OCI-LY3 (cell line): ENCODE data around the gene SHISA6.
"Not testable (repeated sequence)": the region's sequence is repeated elsewhere in the genome, so short reads cannot be mapped to it uniquely, and the experiment has no call there.

Experiments used
- H2AFZ ChIP-seq: fragments of 200-600, 300-600 bp; shearing (Covaris generic); 2 replicates; pipeline ENCODE4 v1.6.0; 2014; ENCODE audit warnings: antibody characterized with exemption, low read depth, low read length
- H3K27ac ChIP-seq: fragments of 200-600, 300-600 bp; sonication (generic); 2 replicates; pipeline ENCODE4 v1.5.1; 2014; ENCODE audit warnings: mild to moderate bottlenecking, low read length, moderate library complexity, mixed read lengths
- H3K27me3 ChIP-seq: fragments of 200-600, 300-600 bp; sonication (generic); 2 replicates; pipeline ENCODE4 v1.6.1; 2014; ENCODE audit warnings: low read depth, low read length, mixed read lengths
- H3K36me3 ChIP-seq: fragments of 200-600, 300-600 bp; sonication (generic); replicated peaks from 2 replicates; pipeline ENCODE3; 2014; ENCODE audit warnings: low read depth, low read length, mixed read lengths
- H3K4me1 ChIP-seq: fragments of 300-600, 200-600 bp; sonication (generic); 2 replicates; pipeline ENCODE4 v1.6.1; 2014; ENCODE audit warnings: low read length, mixed read lengths
- H3K4me2 ChIP-seq: fragments of 200-600, 300-600 bp; sonication (generic); 2 replicates; pipeline ENCODE4 v1.6.1; 2014; ENCODE audit warnings: low read length, mixed read lengths
- H3K4me3 ChIP-seq: fragments of 300-600, 200-600 bp; sonication (generic); 2 replicates; pipeline ENCODE4 v1.5.1; 2014; ENCODE audit warnings: antibody characterized with exemption, mild to moderate bottlenecking, low read length, moderate library complexity
- H3K79me2 ChIP-seq: fragments of 300-600, 200-600 bp; shearing (Covaris generic); 2 replicates; pipeline ENCODE4 v1.6.1; 2014; ENCODE audit warnings: mild to moderate bottlenecking, low read length, mixed read lengths
- H3K9ac ChIP-seq: fragments of 300-600, 200-600 bp; shearing (Covaris generic); 2 replicates; pipeline ENCODE4 v1.6.0; 2014; ENCODE audit warnings: mild to moderate bottlenecking, low read length, moderate library complexity
- H3K9me3 ChIP-seq: fragments of 200-600, 300-600 bp; shearing (Covaris generic); 2 replicates; pipeline ENCODE4 v1.6.1; 2014; ENCODE audit warnings: low read length, mixed read lengths; ENCODE audit not compliant: insufficient read depth
- H4K20me1 ChIP-seq: fragments of 200-600, 300-600 bp; sonication (generic); 2 replicates; pipeline ENCODE4 v1.6.1; 2016; ENCODE audit warnings: low read length, mixed read lengths; ENCODE audit not compliant: insufficient read depth
- EZH2phosphoT487 ChIP-seq: fragments of 200-600 bp; shearing (Covaris generic); IDR thresholded peaks from 2 replicates; pipeline ENCODE4 v1.6.1; 2018; ENCODE audit warnings: antibody characterized with exemption, mixed run types, low read depth
- TF ChIP-seq, protein P1 (sequence below): fragments of 200-600, 300-600 bp; sonication (generic); IDR thresholded peaks from 2 replicates; pipeline ENCODE4 v1.5.1; 2014; ENCODE audit warnings: antibody characterized with exemption, low read length, low read depth

The SHISA6 gene

DNA sequence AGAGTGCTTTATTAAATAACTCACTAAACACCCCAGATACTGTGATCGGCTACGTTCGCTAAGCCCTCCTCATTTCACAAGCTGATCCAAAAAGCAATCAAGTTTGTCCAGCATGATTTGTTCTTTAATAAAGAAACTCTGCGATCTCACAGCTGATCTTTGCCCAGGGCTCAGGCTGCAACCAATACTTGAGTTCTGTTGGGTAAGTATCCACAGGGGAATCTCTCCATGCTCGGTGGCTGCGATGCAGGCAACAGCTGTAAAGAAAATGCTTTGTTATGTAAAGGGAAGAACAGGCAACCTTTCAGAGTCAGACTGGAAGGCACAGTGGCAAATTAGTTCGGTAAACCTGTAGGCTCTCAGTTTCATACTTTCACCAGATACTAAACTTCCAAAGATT is 67.5 kb downstream of the SHISA6 start:
- Histone ChIP-seq H3K27ac (no peak overlapping the region), H3K4me3 (no peak overlapping the region)
- no peak for TF ChIP-seq EZH2phosphoT487
- TF ChIP-seq, protein P1, sequence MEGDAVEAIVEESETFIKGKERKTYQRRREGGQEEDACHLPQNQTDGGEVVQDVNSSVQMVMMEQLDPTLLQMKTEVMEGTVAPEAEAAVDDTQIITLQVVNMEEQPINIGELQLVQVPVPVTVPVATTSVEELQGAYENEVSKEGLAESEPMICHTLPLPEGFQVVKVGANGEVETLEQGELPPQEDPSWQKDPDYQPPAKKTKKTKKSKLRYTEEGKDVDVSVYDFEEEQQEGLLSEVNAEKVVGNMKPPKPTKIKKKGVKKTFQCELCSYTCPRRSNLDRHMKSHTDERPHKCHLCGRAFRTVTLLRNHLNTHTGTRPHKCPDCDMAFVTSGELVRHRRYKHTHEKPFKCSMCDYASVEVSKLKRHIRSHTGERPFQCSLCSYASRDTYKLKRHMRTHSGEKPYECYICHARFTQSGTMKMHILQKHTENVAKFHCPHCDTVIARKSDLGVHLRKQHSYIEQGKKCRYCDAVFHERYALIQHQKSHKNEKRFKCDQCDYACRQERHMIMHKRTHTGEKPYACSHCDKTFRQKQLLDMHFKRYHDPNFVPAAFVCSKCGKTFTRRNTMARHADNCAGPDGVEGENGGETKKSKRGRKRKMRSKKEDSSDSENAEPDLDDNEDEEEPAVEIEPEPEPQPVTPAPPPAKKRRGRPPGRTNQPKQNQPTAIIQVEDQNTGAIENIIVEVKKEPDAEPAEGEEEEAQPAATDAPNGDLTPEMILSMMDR, result no peak

DNA sequence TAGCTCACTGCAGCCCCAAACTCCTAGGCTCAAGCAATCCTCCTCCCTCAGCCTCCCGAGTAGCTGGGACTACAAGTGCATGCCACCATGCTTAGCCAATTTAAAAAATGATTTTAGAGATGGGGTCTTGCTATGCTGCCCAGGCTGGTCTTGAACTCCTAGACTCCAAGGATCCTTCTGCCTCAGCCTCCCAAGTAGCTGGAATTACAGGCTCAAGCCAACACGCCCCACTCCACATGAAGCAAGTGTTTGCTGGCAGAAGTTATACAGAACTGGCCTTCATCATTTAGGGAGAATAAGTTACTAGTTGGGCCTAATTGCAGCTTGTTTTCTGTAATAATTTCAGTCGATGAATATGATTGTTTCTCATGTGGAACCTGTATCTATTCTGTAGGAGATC is 68.0 kb downstream of the SHISA6 start:
- no peak overlapping the region for H2AFZ ChIP-seq
- no peaks in the 10 kb centered on the region for H3K9me3 ChIP-seq
- no peaks in the 10 kb centered on the region for H3K79me2 ChIP-seq
- H3K4me2 ChIP-seq, result no peak overlapping the region
- no peak for TF ChIP-seq EZH2phosphoT487
- TF ChIP-seq, protein P1, result no peak
- no peaks in the 10 kb centered on the region for H3K4me1 ChIP-seq
- no peak overlapping the region for H3K4me3 ChIP-seq
- no peaks in the 10 kb centered on the region for H3K36me3 ChIP-seq
- H4K20me1 ChIP-seq, result no peaks in the 10 kb centered on the region
- H3K27me3 ChIP-seq, result no peaks in the 10 kb centered on the region
- H3K27ac ChIP-seq, result no peak overlapping the region
- H3K9ac ChIP-seq, result no peak overlapping the region

More for the DNA sequence above, 67.5 kb downstream of the SHISA6 start:
- no peaks in the 10 kb centered on the region for H3K36me3 ChIP-seq
- no peaks in the 10 kb centered on the region for H3K79me2 ChIP-seq
- no peak overlapping the region for H3K4me2 ChIP-seq
- no peaks in the 10 kb centered on the region for H3K9me3 ChIP-seq
- H3K27me3 ChIP-seq, result no peaks in the 10 kb centered on the region
- H2AFZ ChIP-seq, result no peak overlapping the region
- no peak overlapping the region for H3K9ac ChIP-seq
- H4K20me1 ChIP-seq, result no peaks in the 10 kb centered on the region
- no peaks in the 10 kb centered on the region for H3K4me1 ChIP-seq

DNA sequence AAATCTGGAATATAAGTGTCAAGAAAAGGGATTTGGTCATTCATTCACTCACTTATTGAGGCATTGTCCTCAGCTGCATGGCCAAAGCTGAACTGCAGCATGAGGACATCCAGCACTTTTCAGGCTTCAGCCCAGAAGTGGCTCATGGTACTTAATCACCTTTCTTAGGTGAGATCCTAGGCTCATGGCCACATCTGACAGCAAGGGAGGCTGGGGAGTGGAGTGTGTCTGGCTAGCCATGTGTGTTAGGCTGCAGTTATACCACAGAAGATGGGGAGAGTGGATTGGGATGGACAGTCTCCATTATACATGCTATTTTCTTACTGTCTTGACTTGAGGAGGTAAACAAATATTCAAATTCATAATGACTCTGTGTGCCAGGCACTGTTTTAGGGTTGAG is 68.8 kb downstream of the SHISA6 start:
- no peak overlapping the region for H3K27ac ChIP-seq
- no peak overlapping the region for H3K4me2 ChIP-seq
- H3K27me3 ChIP-seq, result no peaks in the 10 kb centered on the region
- no peak overlapping the region for H3K4me3 ChIP-seq
- no peaks in the 10 kb centered on the region for H3K79me2 ChIP-seq
- H4K20me1 ChIP-seq, result no peaks in the 10 kb centered on the region
- TF ChIP-seq, protein P1, result no peak
- no peak for TF ChIP-seq EZH2phosphoT487
- no peaks in the 10 kb centered on the region for H3K4me1 ChIP-seq
- no peak overlapping the region for H3K9ac ChIP-seq
- H3K36me3 ChIP-seq, result no peaks in the 10 kb centered on the region
- no peak overlapping the region for H2AFZ ChIP-seq
- H3K9me3 ChIP-seq, result no peaks in the 10 kb centered on the region

DNA sequence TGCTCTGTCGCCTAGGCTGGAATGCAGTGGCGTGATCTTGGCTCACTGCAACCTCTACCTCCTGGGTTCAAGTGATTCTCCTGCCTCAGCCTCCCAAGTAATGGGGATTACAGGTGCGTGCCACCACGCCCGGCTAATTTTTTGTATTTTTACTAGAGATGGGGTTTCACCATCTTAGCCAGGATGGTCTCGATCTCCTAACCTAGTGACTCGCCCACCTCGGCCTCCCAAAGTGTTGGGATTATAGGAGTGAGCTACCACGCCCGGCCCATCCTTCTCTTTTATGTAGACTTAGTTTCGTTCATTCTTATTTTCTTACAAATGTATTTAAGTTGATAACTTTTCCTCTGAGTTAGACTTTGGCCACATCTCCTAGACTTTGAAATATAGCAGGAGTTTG is 75.4 kb downstream of the SHISA6 start:
- H4K20me1 ChIP-seq, H3K36me3 ChIP-seq, H3K4me3 ChIP-seq, H2AFZ ChIP-seq, H3K79me2 ChIP-seq, H3K9me3 ChIP-seq, H3K4me2 ChIP-seq, H3K4me1 ChIP-seq, H3K27ac ChIP-seq, H3K9ac ChIP-seq, H3K27me3 ChIP-seq: not testable (repeated sequence)

DNA sequence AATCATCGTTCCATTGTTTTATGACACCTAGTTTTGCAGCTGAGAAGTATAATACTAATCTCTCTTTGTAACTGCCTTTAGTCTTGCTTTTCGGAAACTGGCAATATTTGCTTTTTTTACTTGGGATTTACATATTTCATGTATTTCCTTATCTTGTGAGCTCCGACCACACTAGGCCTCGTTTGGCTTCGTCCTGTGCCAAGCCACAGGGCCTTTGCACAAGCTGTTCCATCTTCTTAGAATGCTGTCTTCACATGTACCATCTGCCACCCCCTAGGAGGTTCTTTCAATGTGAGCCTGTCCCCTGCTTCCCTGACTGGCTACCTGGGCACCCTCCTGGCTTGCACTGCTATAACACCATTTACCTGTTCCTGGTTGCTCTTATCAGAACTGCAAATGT is 77.2 kb downstream of the SHISA6 start:
- Histone ChIP-seq H3K9ac (no peak overlapping the region), H3K27ac (no peak overlapping the region), H3K4me1 (no peaks in the 10 kb centered on the region), H3K79me2 (no peaks in the 10 kb centered on the region), H3K9me3 (no peaks in the 10 kb centered on the region), H3K36me3 (no peaks in the 10 kb centered on the region), H4K20me1 (no peaks in the 10 kb centered on the region), H2AFZ (no peak overlapping the region), H3K4me3 (no peak overlapping the region), H3K4me2 (no peak overlapping the region), H3K27me3 (no peaks in the 10 kb centered on the region)
- no peak for TF ChIP-seq EZH2phosphoT487
